ENCODE measurements around the gene MEF2D.

DNA sequence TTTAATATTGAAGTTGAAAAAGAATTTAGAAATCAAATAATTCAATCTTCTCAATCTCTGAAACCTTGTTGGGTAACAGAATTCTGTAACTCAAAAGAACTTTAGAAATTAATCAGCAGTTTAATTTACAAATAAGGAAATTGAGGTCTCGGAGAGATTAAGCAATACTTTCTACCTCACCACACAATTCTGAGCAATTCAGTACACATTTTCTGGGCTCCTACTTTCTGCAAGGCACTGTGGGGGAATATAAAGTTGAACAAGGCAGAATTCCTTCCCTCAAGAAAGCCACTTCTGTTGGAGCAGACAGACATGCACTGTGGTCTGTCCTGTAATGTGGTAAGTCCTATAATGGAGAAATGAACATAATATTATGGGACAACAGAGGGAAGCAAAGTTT is 47.7 kb downstream of the MEF2D start:
- TF ChIP-seq ZNF274 (IDR thresholded peaks at IDR 0.05; ENCODE audit: low read depth, low read length), result no peak
- TF ChIP-seq YY1 (IDR thresholded peaks at IDR 0.05; ENCODE audit: insufficient read depth, insufficient read length), result no peak
- no peak for TF ChIP-seq SUZ12 (IDR thresholded peaks at IDR 0.05; ENCODE audit: extremely low read depth, insufficient read depth, insufficient read length)

Data from NT2/D1 (cell line).